NCI-H2107 treated with DMSO at 0.1 percent for 48 hours (cell line): ENCODE data around the gene HS3ST6.
A peak's percentile ranks its signal among the peaks of the same experiment; 100 is the strongest.
"Not testable (repeated sequence)": the region's sequence is repeated elsewhere in the genome, so short reads cannot be mapped to it uniquely, and the experiment has no call there.

Source experiments
- DNase-seq: peaks from one replicate; lab custom pipeline; 2025; ENCODE audit not compliant: unreplicated experiment; lab: John Stamatoyannopoulos, UW

HS3ST6 gene

DNA sequence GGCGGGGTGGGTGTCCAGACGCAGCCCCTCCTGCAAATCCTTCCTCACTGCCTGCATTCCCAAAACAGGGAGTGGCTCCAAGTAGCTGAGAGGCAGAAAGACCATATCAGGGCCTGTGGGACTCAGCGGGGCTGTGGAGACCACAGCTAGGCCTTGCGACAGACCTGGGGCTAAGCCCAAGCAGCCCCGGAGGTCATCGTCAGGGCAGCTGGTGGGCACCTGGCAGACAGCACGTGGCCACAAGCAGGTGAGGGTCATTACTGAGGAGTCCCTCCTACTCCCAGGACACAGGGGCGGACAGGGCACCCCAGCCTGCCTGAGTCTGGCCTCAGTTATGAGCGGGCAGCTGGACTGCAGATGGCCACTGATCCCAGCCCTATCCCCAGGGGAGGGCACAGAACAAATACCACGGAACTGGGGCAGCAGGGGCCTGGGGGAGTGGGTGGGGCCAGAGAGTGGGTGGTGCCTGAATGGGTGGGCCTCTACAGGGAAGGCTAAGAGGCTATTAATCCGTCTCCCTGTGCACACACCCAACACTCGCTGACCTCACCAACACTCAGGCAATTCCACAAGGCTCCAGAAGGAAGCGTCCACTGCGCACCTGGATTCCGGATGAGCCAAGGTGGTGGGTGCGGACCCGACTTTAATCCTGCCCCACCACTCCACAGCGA lies 8.5 kb downstream of the HS3ST6 start:
- no peak for DNase-seq

DNA sequence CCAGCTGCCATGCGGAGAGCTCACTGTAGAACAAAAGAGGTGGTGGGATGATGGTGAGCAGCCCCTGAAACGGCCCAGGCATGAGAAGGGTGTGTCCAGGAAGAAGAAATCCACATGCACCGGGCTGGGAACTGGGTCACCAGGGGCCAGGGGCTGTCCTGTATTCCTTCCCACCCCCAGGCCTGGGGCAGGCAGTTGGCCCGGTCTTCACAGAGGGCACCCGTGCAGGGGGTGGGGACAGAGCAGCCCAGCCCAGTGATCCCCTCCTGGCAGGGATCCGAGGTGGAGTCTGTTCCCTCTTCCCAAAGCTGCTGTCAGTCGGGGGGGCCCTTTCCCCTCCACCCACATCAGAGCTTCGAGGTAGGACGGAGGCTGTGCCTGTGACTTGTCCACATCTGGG lies 9.2 kb downstream of the HS3ST6 start:
- no peak for DNase-seq

DNA sequence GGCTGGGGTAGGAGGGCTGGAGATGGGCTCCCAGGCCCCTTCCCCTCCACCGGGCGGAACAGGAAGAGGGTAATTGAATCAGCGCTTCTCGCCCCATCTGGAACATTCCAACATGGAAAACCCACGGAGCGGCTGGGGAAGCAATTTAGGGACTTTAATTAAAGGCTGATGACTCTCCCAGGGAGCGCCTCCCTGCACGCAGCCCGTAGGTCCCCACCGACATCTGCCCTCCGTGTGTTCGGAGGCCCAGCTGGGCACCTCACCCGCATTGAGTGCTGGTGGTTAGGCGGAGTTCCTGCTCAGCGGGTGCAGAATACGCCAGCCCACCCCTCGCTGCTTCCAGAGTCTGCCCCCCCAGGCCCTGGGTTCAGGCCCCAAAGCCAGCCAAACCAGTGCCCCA lies 10.0 kb downstream of the HS3ST6 start:
- no peak for DNase-seq

DNA sequence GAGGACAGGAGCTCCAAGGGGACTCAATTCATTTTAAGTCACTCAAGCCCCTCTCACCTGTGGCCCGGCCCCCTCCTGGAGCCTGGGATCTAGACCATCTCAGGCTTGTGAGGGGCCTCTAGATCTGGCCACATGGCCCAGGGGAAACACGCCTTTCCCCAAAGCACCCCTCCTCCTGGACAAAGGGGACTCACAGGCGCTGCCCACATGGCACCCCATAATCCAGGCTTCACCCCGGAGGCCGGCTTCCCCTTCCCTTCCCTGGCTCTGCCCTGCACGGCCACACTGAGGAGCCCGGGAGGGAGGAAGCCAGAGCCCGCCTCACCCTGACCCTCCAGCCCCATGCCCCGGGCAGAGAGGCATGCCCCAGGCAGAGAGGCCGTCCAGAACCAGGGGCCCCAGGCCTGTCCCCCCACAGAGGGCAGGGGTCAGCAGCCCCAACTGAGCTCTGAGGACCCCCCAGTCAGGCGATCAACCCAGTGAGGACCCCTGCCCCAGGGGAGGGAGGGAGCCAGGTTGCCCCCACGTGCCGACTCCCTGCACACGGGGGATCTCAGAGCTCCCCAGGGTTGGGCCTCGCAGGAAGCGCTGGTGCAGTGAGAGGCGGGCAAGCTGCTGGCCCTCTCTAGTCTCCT lies 10.9 kb downstream of the HS3ST6 start:
- no peak for DNase-seq

GRCh38 chr16:1906846-1907165 lies 11.4 kb downstream of the HS3ST6 start:
- DNase-seq = no peak

DNA sequence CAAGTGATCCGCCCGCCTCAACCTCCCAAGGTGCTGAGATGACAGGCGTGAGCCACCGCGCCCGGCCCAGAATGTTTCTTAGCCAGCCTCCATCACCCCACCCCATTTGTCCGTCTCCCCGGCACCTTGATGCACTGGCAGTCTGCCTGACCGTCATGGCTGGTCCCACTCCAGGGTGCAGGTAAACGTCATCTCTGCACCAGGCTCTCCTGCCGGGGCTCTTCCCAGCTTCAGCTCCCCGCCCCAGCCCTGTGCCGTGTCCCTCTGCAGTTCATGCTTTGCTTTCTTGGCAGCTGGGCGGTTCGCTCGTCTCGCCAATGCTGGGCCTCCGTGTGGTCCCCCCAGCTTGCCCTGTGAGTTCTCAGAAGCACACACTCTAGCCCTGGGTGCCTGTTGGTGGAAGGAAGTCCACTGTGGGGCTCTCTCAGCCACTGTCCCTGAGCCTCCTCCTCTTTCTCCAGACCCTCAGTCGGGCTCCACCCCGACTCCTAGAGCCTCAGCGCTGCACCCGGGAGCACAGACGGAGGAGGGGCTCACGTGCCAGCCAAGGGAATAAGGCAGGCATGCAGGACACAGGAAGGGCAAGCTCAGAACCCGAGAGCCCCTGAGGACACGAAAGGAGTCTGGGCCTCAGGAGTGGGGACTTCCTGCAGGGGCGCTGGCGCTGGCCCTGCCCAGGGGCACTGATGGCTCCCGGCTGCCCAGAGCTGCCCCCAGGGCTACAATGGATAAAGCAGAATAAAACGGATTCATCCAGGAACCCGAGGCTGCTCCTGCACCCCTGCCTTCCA lies 12.0 kb downstream of the HS3ST6 start:
- peak; percentile 37 for DNase-seq

DNA sequence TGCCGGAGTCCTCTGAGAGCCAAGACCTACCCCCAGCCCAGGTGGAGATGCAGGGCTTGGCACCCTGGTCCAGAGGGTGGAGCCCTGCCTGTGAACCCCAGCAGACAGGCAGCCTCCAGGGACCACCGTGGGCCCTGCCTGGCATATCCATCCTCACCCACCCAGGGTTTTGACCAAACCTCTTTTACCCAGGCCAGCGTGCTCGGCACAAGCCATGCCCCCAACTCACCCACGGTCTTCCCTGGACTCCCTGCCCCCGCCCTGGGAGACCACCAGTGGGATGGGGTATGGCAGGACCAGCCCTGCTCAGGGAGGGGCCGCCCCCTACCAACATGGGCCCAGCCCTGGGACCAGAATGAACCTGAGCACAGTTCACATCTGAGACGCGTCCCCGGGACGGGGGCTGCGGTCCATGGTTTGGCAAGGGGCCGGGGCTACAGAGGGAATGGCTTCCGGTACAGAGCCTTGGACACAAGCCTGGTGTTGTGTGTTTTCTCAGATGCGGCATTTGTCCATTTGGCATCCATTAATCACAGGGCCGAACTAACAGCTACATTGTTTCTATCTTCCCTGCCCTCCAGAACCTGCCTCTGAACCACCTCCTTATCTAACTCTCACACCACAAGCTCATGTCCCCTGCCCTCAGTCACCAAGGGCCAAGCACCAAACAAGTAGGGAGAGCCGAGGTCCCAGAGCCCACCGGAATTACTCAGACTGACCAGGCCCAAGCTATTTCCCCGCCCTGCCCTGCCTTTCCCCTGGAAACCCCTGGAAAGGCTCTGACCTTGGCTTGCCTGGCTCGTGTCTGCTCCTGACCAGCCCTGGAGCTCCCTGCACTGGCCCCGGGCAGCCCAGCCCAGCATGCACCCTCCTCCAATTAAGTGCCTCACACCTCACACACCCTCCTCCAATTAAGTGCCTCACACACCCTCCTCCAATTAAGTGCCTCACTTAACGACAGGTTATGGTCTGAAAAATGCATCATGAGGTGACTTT lies 14.1 kb downstream of the HS3ST6 start:
- DNase-seq = no peak

DNA sequence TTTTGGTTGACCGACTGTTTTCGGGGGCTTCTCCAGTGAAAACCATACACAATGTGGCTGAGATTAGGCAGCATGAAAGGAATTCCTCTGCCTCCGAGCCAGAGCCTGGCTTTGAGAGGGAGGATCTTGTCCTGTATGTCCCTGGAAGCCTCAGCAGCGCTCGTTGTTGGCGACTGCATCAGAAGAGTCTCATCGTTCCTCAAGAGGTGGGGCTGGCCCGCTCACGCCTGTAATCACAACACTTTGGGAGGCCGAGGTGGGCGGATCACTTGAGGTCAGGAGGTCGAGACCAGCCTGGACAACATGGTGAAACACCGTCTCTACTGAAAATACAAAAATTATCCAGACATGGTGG lies 15.0 kb downstream of the HS3ST6 start:
- DNase-seq = no peak

- DNase-seq = no peak
These were observed 15.5 kb downstream of the HS3ST6 start for GRCh38 chr16:1902547-1903219.

- no peak for DNase-seq
These were observed 17.8 kb downstream of the HS3ST6 start for GRCh38 chr16:1900452-1900774.

DNA sequence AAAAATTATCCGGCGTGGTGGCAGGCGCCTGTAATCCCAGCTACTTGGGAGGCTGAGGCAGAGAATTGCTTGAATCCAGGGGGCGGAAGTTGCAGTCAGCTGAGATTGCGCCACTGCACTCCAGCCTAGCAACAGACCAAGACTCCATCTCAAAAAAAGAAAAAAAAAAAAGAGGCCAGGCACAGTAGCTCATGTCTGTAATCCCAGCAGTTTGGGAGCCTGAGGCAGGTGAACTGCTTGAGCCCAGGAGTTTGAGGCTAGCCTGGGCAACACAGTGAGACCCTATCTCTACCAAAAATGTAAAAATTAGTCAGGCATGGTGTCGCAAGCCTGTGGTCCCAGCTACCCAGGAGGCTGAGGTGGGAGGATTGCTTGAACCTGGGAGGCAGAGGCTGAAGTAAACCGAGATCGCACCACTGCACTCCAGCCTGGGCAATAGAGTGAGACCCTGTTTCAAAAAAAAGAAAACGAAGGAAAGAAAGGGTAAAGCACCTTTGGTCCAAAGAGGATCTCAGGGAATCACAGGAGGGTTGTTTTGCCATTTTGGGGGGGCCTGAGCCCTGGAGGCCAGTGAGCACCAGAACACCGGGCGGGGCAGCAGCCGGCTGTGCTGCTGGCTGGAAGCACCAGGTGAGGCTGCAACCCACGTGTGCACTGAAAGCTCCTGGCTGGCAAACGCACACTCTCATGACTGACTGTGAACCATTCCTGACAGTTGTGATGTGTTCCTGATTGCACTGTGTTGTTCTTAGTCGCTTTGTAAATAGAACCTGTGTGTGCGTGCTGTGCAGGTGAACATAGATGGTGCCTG lies 18.4 kb downstream of the HS3ST6 start:
- DNase-seq = peak; percentile 80

DNA sequence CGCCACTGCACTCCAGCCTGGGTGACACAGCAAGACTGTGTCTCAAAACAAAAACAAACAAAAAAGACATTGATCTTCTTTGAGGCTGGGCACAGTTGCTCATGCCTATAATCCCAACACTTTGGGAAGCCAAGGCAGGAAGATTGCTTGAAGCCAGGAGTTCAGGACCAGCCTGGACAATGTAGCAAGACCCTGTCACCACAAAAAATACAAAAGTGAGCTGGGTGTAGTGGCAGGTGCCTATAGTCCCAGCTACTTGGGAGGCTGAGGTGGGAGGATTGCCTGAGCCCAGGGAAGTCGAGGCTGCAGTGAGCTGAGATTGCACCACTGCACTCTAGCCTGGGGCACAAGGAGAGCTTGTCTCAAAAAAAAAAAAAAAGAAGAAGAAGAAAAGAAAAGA lies 20.5 kb downstream of the HS3ST6 start:
- DNase-seq = not testable (repeated sequence)

GRCh38 chr16:1895949-1896675 lies 22.1 kb downstream of the HS3ST6 start:
- DNase-seq = no peak

DNA sequence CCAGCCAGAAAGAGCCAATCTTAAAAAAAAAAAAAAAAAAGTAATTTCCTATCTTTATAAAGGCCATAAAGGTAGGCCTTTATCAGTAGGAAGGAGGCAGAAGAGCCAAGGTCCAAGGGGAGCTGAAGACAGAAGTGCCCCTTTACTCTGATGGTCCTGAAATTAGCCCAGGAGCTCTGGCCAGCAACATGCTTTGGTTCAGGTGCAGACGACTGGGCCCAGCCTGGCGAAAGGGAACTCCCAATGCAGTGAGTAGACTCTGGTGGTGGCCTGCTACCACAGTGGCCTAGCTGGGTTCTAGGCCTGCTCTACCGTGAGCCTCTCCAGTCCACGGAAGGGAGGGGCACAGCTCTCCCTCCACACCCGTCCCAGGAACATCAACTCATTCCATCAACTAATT lies 23.1 kb downstream of the HS3ST6 start:
- no peak for DNase-seq

DNA sequence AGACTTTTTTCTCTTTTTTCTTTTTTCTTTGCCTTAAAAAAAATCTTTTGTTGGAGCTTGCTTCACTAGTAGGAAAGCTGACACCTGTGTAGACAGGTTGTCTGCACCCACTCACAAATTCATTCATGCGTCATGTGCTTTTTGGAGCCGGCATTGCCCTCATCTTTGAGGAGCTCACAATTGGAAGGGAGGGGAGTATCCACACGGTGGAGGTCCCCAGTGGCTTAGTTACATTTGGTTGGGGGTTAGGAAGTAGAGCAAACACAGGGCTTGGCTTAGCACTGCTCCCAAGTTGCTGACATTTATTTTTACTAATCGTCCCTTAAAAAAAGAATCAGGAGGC lies 27.5 kb downstream of the HS3ST6 start:
- peak; percentile 90 for DNase-seq

DNA sequence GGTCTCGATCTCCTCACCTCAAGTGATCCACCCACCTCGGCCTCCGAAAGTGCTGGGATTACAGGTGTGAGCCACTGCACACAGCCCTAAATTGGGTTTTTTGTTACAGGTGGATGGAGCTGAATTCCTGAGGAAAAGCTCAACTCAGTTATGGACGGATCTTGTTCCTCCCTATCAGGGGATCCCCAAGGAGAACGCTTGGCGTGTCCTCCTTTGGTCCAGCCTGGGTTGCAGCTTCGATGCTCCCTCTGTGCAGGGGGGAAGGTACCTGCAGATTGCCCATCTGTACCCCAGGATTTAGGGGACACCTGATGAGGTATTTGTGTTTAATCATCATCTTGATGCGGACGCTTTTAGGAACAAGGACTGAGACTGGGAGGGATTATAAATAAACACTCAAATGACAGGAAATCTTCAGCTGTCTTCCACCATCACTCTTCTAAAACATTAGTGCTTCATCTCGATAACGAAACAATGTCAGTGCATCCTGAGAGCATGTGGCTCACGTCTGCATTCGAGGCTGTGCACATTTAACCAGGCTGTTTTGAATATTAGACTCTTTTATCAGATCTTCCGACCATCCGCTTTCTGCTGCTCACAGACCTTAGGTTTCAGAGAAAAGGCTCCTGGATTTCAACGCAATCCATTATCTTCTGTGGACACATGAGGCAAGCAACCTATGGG lies 28.0 kb downstream of the HS3ST6 start:
- peak; percentile 27 for DNase-seq

DNA sequence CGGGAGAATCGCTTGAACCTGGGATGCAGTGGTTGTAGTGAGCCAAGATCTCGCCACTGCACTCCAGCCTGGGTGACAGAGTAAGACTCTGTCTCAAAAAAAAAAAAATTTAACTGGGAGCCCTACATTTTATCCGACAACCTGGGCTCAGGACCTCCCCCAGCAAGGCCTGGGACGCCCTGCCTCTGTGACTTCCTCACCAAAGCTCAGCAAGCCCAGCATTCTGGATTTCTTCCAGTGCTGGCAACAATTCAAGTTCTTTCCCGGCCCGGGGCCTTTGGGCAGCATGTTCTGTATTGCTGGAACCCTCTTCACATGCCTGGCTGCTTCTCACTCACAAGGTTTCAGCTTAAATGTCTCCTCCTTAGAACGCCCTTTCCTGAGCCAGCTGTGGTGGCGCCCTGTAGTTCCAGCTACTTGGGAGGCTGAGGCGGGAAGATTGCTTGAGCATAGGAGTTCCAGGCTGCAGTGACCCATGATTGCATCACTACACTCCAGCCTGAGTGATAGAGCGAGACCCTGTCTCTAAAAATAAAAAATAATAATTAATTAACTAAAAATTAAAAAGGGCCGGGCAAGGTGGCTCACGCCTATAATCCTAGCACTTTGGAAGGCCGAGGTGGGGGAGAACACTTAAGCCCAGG lies 30.4 kb downstream of the HS3ST6 start:
- no peak for DNase-seq

GRCh38 chr16:1884889-1885288 lies 33.3 kb downstream of the HS3ST6 start:
- no peak for DNase-seq
